ENCODE data around the gene BCORL1.

The BCORL1 gene

DNA sequence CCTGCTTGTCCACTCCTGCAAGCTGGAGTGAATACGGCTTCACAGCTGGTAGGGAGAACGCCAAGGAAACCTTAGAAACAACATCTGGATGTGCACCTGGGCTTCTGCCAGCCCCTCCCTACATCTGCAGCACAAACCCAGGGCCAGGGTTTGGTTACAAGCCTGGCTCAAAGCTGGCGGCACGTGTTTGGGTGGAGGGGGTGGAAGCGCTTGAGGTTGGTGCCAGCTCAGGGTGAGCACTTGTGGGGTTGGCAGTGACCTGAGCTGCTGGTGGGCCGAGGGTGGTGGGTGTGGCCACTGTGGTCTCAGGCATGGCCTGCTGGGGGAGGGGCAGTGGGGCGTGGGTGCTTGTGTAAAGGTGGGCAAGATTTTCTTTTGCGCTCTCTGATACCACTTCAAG, 112.3 kb downstream of the BCORL1 start:
- no peak for DNase-seq (ENCODE audit: low read depth in 2 of 2)

DNA sequence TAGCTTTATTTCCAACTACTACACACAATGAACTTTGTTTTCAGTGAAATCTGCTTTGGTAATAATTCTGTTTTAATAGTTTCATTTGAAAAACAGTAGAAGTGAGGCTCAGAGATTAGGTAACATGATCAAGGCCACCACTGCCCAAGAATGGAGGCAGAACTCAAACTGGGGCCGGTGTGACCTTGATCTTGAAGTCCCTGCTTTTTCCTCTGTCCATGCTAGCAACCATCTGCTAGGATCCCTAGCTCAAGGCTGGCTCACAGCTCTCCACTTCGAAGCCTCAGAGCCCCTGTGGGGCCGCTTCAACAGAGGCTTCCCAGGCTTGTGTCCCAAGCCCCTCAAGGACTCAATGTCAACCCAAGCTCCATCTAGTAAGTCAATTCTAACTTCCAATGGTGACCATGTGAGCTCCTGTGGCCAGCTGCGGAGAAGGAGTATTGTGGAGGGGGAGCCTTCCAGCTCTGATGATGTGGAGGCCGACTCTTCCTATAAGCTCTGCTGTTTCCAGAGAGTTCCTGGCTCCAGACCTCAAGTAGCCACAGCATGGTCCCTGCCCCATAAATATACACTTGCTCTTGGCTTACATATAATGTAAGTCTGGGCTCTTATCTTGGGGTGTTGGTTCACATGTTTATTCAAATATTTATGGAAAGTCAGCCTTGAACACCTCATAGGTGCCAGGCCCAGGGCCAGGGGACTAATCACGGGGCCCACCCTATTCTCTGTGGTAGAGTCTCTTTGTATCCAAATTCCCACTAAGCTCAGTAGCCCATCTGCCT, 113.0 kb downstream of the BCORL1 start:
- DNase-seq (ENCODE audit: low read depth in 2 of 2): no peak

DNA sequence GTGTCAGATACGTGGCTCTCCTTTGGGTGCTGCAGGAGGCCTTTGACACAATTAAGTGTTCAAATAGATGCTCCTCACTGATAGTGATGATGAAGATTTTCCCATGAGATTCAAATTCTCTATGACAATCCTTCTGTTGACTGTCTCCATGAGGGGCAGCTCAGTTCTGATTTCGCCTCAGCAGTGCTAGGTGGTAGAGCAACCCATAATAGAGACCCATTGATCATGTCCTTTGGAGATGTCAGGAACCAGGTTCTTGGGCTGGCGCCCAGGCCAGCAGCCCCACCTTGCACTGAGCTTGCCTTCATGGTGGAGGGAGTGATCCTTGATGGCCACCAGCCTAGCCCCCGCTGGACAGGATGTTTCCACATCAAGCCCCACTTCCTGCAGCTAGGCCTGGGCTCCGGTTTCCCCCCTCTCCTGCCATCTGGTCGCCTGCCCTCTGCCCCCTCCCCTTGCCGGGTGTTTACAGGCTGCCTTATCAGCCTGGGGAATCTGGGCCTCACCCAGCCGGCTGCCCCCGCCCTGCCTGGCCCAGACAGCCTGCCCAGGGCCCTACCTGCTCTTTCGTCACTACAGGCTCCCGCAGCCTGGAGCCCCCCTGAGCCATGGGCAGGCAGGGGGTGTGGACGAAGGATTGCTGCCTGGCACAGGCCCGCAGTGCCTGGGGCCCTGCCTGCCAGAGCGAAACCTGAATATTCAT, 115.2 kb downstream of the BCORL1 start:
- no peak for DNase-seq (ENCODE audit: low read depth in 2 of 2)

DNA sequence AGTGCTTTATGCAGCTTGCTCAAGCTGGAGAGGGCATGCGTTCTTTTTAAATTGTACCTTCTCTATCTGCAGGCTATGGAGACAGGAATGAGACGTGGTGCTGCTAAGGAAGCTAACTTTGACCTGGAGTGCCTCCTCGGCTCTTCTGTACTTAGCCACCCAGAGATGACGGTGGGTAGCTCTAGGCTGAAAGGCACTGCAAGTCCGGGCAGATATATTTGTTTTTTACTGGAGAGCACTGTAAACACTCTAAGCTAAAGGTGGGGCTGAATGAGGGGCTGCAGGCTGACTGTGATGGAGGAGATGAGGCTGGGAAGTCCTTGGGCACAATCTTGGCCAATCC, 115.7 kb downstream of the BCORL1 start:
- DNase-seq (ENCODE audit: low read depth in 2 of 2): no peak

DNA sequence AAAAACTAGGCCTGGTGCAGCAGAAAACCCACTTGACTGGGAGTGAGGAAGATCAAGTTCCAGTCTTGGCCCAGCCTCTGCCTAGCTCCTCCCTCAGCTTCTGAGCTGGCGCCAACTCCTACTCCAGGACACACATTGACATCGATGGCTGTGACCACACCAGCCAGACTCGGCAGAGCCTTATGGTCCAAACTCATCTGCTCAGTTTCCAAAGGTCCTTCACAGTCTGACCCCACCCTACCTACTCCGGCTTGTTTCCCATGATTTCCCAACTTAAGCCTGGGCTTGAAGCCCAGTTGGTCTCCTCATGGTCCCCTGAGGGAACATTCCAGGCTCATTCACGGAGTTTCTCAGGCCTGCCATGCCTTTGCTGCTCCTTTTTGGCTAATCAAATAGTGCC, 117.7 kb downstream of the BCORL1 start:
- DNase-seq (ENCODE audit: low read depth in 2 of 2): no peak

DNA sequence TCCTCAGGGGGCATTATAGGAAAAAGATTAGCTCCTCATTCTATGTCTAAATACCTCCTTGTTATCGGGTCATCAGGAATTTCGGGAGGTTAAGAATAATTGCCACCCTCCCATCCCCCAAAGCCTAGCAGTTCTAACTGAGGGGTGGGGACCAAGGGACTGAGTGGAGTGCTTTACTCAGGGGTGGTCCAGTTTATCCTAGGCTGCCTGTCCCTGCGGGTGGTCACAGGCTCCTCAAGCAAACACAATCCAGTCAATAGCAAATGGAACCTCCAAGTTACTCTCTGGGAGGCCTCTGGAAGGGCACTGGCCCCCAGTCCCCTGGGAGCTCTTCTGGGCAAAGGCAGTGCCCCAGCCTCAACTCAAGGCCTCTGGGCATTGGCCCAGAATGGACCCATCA, 121.2 kb downstream of the BCORL1 start:
- DNase-seq (ENCODE audit: low read depth in 2 of 2): no peak

DNA sequence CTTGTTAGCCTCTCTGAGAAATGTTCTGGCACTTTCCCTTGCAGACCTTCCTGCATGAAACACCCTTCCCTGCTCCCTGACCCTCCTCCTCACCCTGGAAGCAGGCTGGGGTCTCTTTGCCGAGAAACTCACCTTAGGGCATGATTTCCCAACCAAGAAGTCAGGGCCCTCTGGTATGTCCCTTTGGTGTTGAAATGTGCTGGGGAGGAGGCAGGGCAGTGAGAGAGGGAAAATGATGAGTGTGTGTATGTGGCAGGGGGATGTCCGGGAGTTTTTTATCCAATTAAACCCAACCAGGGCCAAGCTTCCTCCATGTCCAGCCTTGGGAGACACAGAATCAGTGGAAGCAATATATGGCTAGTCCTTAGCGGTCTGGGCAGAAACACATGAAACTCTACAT, 122.8 kb downstream of the BCORL1 start:
- no peak for DNase-seq (ENCODE audit: low read depth in 2 of 2)

DNA sequence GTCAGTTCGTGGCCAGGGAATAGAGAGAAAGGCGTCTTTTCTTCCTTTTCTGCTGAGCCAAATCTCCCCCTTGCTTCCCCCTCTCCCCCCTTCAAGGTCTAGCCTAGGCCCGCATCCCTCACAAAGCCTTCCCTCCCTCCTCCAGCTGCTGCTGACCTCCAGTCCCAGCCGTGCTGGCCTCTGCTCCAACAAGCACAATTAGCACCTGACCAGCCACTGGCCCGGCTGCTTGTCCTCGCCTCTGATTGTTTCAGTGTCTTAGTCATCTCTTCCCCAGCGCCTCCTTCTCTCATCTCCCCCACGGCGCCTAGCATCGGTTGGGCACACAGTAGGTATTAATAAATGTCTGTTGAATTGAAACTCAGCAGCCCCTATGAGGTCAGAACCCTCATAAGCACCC, 123.6 kb downstream of the BCORL1 start:
- DNase-seq (ENCODE audit: low read depth in 2 of 2): no peak
